HEK293 (cell line): ENCODE results near the gene HUNK.
"Not testable (repeated sequence)": the region's sequence is repeated elsewhere in the genome, so short reads cannot be mapped to it uniquely, and the experiment has no call there.

Source experiments
- CTCF ChIA-PET: fragments of 350-600 bp; formaldehyde crosslinking; extraction: SDS; loops from one replicate; lab custom pipeline; 2021; ENCODE audit warnings: antibody characterized with exemption; lab: Yijun Ruan, JAX
- POLR2A ChIA-PET: fragments of 300-600 bp; formaldehyde crosslinking; extraction: SDS; loops from one replicate; lab custom pipeline; 2020; ENCODE audit warnings: antibody characterized with exemption, inconsistent platforms; lab: Yijun Ruan, JAX
- H3K27ac ChIP-seq: fragments of 200-500 bp; sonication (Bioruptor generic); 2 replicates; pipeline ENCODE4 v1.5.1; 2014; ENCODE audit warnings: low read depth, low read length, control low read depth, inconsistent platforms; ENCODE audit errors: extremely low read depth
- H3K36me3 ChIP-seq, 2 experiments: fragments of 200-500 bp in 1 of 2; sonication (Bioruptor generic) in 1 of 2; 1 replicate in 1 of 2; 2 replicates in 1 of 2; pipeline ENCODE4 v1.5.1; 2014 to 2017; ENCODE audit warnings: inconsistent platforms in 2 of 2, low read length in 2 of 2; ENCODE audit not compliant: control insufficient read depth in 2 of 2, insufficient read depth in 1 of 2
- H3K4me1 ChIP-seq: fragments of 200-500 bp; sonication (Bioruptor generic); 2 replicates; pipeline ENCODE4 v1.5.1; 2014; ENCODE audit warnings: mild to moderate bottlenecking, low read length, inconsistent platforms; ENCODE audit not compliant: control insufficient read depth, insufficient read depth
- H3K4me3 ChIP-seq: 2 replicates; pipeline ENCODE4 v1.5.1; 2011; ENCODE audit warnings: low read depth, mild to moderate bottlenecking, control low read depth, low read length, moderate library complexity
- H3K9me3 ChIP-seq: fragments of 200-500 bp; sonication (Bioruptor generic); 2 replicates; pipeline ENCODE4 v1.5.1; 2014; ENCODE audit warnings: low read depth, low read length, inconsistent platforms; ENCODE audit not compliant: control insufficient read depth, insufficient read depth
- ELK4 ChIP-seq: IDR thresholded peaks from 2 replicates; pipeline ENCODE4 v1.6.1; 2011; ENCODE audit warnings: mild to moderate bottlenecking, low read depth, low read length, borderline replicate concordance
- HOXA7 ChIP-seq: sonication (generic); formaldehyde crosslinking; IDR thresholded peaks from 2 replicates; pipeline ENCODE4 v1.8.1; 2022; ENCODE audit warnings: missing genetic modification reagents, borderline replicate concordance
- SP3 ChIP-seq: fragments of 450-650 bp; formaldehyde crosslinking; IDR thresholded peaks from 2 replicates; pipeline ENCODE4 v1.5.1; 2016; ENCODE audit warnings: missing biosample characterization, missing genetic modification characterization
- TRIM28 ChIP-seq: IDR thresholded peaks from 2 replicates; pipeline ENCODE4 v1.6.1; 2011; ENCODE audit warnings: low read length, control low read depth, borderline replicate concordance
- ZNF26 ChIP-seq: fragments of 450-650 bp; formaldehyde crosslinking; IDR thresholded peaks from 2 replicates; pipeline ENCODE4 v1.5.1; 2016; ENCODE audit warnings: missing biosample characterization, missing genetic modification characterization
- ZNF350 ChIP-seq: fragments of 450-650 bp; formaldehyde crosslinking; IDR thresholded peaks from 2 replicates; pipeline ENCODE4 v1.5.0; 2017; ENCODE audit warnings: missing biosample characterization, mild to moderate bottlenecking, missing genetic modification characterization
- ZNF560 ChIP-seq: fragments of 450-650 bp; formaldehyde crosslinking; IDR thresholded peaks from 2 replicates; pipeline ENCODE4 v1.5.1; 2017; ENCODE audit warnings: missing biosample characterization, missing genetic modification characterization, borderline replicate concordance
- ZNF677 ChIP-seq: fragments of 450-650 bp; IDR thresholded peaks from 2 replicates; pipeline ENCODE4 v1.5.0; 2018; ENCODE audit warnings: missing biosample characterization, mild to moderate bottlenecking, missing genetic modification characterization, moderate library complexity
- ZNF785 ChIP-seq: fragments of 450-650 bp; formaldehyde crosslinking; IDR thresholded peaks from 2 replicates; pipeline ENCODE4 v1.5.1; 2016; ENCODE audit warnings: missing biosample characterization, missing genetic modification characterization
- TF ChIP-seq, protein P1 (sequence below): fragments of 450-650 bp; formaldehyde crosslinking; IDR thresholded peaks from 2 replicates; pipeline ENCODE4 v1.5.1; 2017; ENCODE audit warnings: missing biosample characterization, missing genetic modification characterization
- TF ChIP-seq, protein P2 (sequence below): fragments of 450-650 bp; formaldehyde crosslinking; IDR thresholded peaks from 2 replicates; pipeline ENCODE4 v1.5.1; 2016; ENCODE audit warnings: missing biosample characterization, missing genetic modification characterization

Gene HUNK

GRCh38 chr21:32030146-32030652 lies 157.4 kb downstream of the HUNK start (continued):
- TF ChIP-seq, protein P1, sequence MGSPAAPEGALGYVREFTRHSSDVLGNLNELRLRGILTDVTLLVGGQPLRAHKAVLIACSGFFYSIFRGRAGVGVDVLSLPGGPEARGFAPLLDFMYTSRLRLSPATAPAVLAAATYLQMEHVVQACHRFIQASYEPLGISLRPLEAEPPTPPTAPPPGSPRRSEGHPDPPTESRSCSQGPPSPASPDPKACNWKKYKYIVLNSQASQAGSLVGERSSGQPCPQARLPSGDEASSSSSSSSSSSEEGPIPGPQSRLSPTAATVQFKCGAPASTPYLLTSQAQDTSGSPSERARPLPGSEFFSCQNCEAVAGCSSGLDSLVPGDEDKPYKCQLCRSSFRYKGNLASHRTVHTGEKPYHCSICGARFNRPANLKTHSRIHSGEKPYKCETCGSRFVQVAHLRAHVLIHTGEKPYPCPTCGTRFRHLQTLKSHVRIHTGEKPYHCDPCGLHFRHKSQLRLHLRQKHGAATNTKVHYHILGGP (tag by site-specific recombination) = no peak
- TF ChIP-seq, all 188 proteins: peak for 0

- POLR2A ChIA-PET = no interaction called here
- H3K4me3 ChIP-seq = no peak overlapping the region
- CTCF ChIA-PET = interaction anchor here (0.7 to 1.7 kb wide), 2 partner anchors 36 to 249 kb away, joined by 4 read pairs; no protein-coding TSS in a partner anchor
- H3K27ac ChIP-seq = no peak overlapping the region
- H3K9me3 ChIP-seq = no peaks in the 10 kb centered on the region
- TF ChIP-seq ZNF560 (tag by site-specific recombination) (no peak), HOXA7 (CRISPR knock-in tag) (no peak), ZNF785 (no peak), SP3 (tag by site-specific recombination) (no peak), TRIM28 (no peak)
- TF ChIP-seq, all 188 proteins: peak for 0
- no peaks in the 10 kb centered on the region for H3K4me1 ChIP-seq
- no peaks in the 10 kb centered on the region for H3K36me3 ChIP-seq
These were observed 162.0 kb downstream of the HUNK start for GRCh38 chr21:32034850-32035249.

DNA sequence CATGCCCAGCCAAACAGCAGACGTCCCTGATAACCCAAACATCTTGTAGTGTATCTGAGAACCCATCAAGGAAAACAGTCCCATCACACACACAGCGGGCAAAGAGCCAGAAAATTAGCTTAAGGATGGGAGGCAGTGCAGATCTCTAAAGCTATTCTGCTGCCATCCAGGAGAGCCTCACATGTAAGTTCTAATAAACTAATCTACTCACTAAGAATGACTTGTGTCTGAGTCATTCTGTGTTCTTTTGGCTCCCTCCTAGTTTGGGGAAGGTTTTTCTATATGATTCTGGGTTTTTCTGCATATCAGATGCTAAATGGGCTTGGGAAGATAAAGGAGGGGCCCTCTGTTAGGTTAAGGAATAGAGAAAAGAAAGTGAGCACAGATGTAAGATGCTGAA lies 162.8 kb downstream of the HUNK start:
- ChIA-PET POLR2A (interaction anchor here (0.6 kb wide), 1 partner anchor 108 kb away, joined by 3 read pairs; no protein-coding TSS in a partner anchor), CTCF (interaction anchor here (0.7 kb wide), 1 partner anchor 35 kb away, joined by 4 read pairs; no protein-coding TSS in a partner anchor)
- no peaks in the 10 kb centered on the region for H3K9me3 ChIP-seq
- no peak for TF ChIP-seq ZNF677 (tag by site-specific recombination)
- TF ChIP-seq, protein P2, sequence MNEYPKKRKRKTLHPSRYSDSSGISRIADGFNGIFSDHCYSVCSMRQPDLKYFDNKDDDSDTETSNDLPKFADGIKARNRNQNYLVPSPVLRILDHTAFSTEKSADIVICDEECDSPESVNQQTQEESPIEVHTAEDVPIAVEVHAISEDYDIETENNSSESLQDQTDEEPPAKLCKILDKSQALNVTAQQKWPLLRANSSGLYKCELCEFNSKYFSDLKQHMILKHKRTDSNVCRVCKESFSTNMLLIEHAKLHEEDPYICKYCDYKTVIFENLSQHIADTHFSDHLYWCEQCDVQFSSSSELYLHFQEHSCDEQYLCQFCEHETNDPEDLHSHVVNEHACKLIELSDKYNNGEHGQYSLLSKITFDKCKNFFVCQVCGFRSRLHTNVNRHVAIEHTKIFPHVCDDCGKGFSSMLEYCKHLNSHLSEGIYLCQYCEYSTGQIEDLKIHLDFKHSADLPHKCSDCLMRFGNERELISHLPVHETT (tag by site-specific recombination) = no peak
- H3K4me3 ChIP-seq = no peak overlapping the region
- H3K27ac ChIP-seq = no peak overlapping the region
- no peaks in the 10 kb centered on the region for H3K36me3 ChIP-seq
- H3K4me1 ChIP-seq = no peaks in the 10 kb centered on the region

- no peaks in the 10 kb centered on the region for H3K36me3 ChIP-seq
- no peak overlapping the region for H3K4me3 ChIP-seq
- ChIA-PET CTCF (interaction anchor here (0.6 to 1.0 kb wide), 3 partner anchors 10 to 948 kb away, joined by 3 to 4 read pairs (median 3); no protein-coding TSS in a partner anchor), POLR2A (no interaction called here)
- H3K4me1 ChIP-seq = no peaks in the 10 kb centered on the region
- H3K27ac ChIP-seq = no peak overlapping the region
- no peaks in the 10 kb centered on the region for H3K9me3 ChIP-seq
- no peak for TF ChIP-seq ELK4
- TF ChIP-seq ZNF26 = no peak
- TF ChIP-seq ZNF350 (tag by site-specific recombination) = no peak
- TF ChIP-seq, all 188 proteins: peak for 0
These were observed 163.9 kb downstream of the HUNK start for GRCh38 chr21:32036756-32037155.

- CTCF ChIA-PET = not testable (repeated sequence)
These were observed 165.9 kb downstream of the HUNK start for GRCh38 chr21:32038751-32039150.

More at GRCh38 chr21:32038751-32039150, 165.9 kb downstream of the HUNK start:
- H3K9me3 ChIP-seq, POLR2A ChIA-PET, H3K4me1 ChIP-seq, H3K4me3 ChIP-seq, H3K36me3 ChIP-seq, H3K27ac ChIP-seq: not testable (repeated sequence)
